ENCODE data around the gene FAM43B.

FAM43B gene

GRCh38 chr1:20552728-20553445 is 514 bp downstream of the FAM43B start:
- no peak for DNase-seq (ENCODE audit: low read depth)

GRCh38 chr1:20555025-20555757 is 2.8 kb downstream of the FAM43B start:
- no peak for DNase-seq (ENCODE audit: low read depth)

- no peak for DNase-seq (ENCODE audit: low read depth)
Measured at GRCh38 chr1:20555758-20556120, 3.4 kb downstream of the FAM43B start.

- DNase-seq (ENCODE audit: low read depth) = no peak
Measured at GRCh38 chr1:20558191-20558590, 5.8 kb downstream of the FAM43B start.

- no peak for DNase-seq (ENCODE audit: low read depth)
Measured at GRCh38 chr1:20560966-20561365, 8.6 kb downstream of the FAM43B start.

GRCh38 chr1:20565234-20565633 is 12.9 kb downstream of the FAM43B start:
- no peak for DNase-seq (ENCODE audit: low read depth)

- no peak for DNase-seq (ENCODE audit: low read depth)
Measured at GRCh38 chr1:20569523-20570098, 17.2 kb downstream of the FAM43B start.

- DNase-seq (ENCODE audit: low read depth) = no peak
Measured at GRCh38 chr1:20571427-20571826, 19.1 kb downstream of the FAM43B start.

GRCh38 chr1:20573987-20574386 is 21.6 kb downstream of the FAM43B start:
- DNase-seq (ENCODE audit: low read depth) = no peak

GRCh38 chr1:20574686-20575540 is 22.5 kb downstream of the FAM43B start:
- peak; percentile 86 for DNase-seq (ENCODE audit: low read depth)

GRCh38 chr1:20575541-20576336 is 23.4 kb downstream of the FAM43B start:
- DNase-seq (ENCODE audit: low read depth) = no peak

- DNase-seq (ENCODE audit: low read depth) = peak; percentile 52
Measured at GRCh38 chr1:20578062-20578461, 25.7 kb downstream of the FAM43B start.

GRCh38 chr1:20578721-20579395 is 26.5 kb downstream of the FAM43B start:
- DNase-seq (ENCODE audit: low read depth) = peak; percentile 77

GRCh38 chr1:20584890-20585289 is 32.5 kb downstream of the FAM43B start:
- DNase-seq (ENCODE audit: low read depth) = no peak

GRCh38 chr1:20586953-20587660 is 34.7 kb downstream of the FAM43B start:
- DNase-seq (ENCODE audit: low read depth) = no peak

- peak; percentile 56 for DNase-seq (ENCODE audit: low read depth)
Measured at GRCh38 chr1:20587661-20588053, 35.3 kb downstream of the FAM43B start.

GRCh38 chr1:20588634-20589225 is 36.4 kb downstream of the FAM43B start, which contains the start of gene CDA:
Gene CDA (plus strand): TSS chr1:20589097. CDS start chr1:20589130, 33 bp downstream.
- DNase-seq (ENCODE audit: low read depth) = no peak

- DNase-seq (ENCODE audit: low read depth) = no peak
Measured at GRCh38 chr1:20589331-20590278, 37.2 kb downstream of the FAM43B start.

Data from ELR (cell line).